Measurements from ENCODE around the gene TPTE. TPM values are rescaled to one million over a fixed set of nuclear protein-coding genes. Genes with fewer than 3 reads are reported as not detected.
"Not testable (repeated sequence)": the region's sequence is repeated elsewhere in the genome, so short reads cannot be mapped to it uniquely, and the experiment has no call there.

Gene TPTE
- total and polyA plus RNA-seq, 2 donors (not counting 3 experiments of a cell fraction or from before 2014, with no cell fraction given): not detected

DNA sequence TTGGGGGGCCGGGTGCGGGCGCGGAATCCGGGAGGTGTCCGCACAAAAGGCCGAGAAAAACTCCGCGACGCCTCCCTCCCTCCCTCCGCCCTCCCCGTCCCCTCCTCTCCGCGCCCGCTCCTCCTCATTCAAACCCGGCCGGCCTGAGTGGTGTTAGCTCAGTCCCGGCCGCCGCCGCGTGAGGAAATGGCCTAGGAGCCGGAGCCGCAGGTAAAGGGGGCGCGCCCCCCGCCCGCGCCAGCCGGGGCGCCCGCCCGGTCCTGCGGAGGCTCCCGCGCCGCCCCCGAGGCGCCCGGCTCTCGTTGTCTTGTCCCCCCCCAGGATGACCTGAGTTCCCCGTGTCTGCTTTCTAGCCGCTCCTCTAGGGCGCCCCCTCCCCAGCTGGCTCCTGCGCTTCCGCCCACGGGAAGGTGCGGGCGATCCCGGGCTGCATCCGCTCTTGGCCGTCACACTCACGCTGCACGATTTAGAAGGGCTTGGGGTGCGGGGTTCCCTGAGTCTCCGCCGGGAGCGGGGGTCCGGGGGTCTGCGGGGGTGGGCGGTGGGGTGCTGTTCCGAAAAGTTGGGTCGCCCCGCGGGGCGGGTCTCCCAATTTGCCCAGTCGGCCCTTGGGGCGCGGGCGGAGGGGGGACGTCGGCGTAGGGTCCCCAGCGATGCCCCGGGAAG lies 585 bp downstream of the TPTE start:
- H2AFZ ChIP-seq (ENCODE audit: low read depth, low read length); intact Hi-C loops (cut with micrococcal nuclease); H4K20me1 ChIP-seq (replicated peaks; ENCODE audit: control insufficient read depth, extremely low read depth, insufficient read depth, low read length); FAIRE-seq; H3K4me1 ChIP-seq (ENCODE audit: control insufficient read depth, extremely low read depth, insufficient read depth, low read length); H3K9me3 ChIP-seq (replicated peaks; ENCODE audit: control insufficient read depth, insufficient read depth, low read length); H3K27me3 ChIP-seq (ENCODE audit: control insufficient read depth in 2 of 2, insufficient read depth in 2 of 2, low read length in 2 of 2); H3K36me3 ChIP-seq (ENCODE audit: control insufficient read depth in 2 of 2, extremely low read depth in 1 of 2, insufficient read depth in 2 of 2, low read length in 2 of 2); CTCF ChIA-PET; H3K4me2 ChIP-seq (ENCODE audit: insufficient read depth, low read length); H3K9me1 ChIP-seq (replicated peaks; ENCODE audit: control insufficient read depth, extremely low read depth, insufficient read depth, low read length); DNase-seq (ENCODE audit: low read depth, low spot score); dilution Hi-C loops (cut with MboI; ENCODE audit: extremely low pct_ligation_motif_present, low sequenced_read_pairs); POLR2A ChIA-PET; H3K79me2 ChIP-seq (ENCODE audit: control insufficient read depth, insufficient read depth, low read length); BruUV-seq (replicated peaks); H3K4me3 ChIP-seq (replicated peaks in 1 of 3; ENCODE audit: insufficient read depth in 1 of 3, low read depth in 1 of 3, low read length in 3 of 3); H3K27ac ChIP-seq (ENCODE audit: insufficient read depth, low read depth, low read length); H3K9ac ChIP-seq (replicated peaks; ENCODE audit: extremely low read depth, insufficient read depth, low read length): not testable (repeated sequence)

DNA sequence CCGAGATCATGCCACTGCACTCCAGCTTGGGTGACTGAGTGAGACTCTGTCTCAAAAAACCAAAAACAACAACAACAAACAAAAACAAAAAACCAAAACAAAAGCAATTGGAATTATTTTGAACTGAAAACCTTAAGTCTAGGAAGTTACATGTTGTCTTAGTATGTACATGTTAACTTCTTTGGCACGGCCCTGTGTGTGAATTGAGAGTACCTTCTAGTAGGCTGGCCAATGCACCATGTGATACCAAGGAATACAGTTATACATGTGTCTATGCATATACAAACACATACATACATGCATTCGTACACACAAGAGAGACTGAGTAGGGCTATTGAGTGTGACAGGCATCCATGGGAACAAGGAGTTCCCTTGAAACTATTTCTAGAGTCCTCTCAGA lies 18.6 kb downstream of the TPTE start:
- no peak overlapping the region for H3K4me3 ChIP-seq (replicated peaks in 1 of 3; ENCODE audit: insufficient read depth in 1 of 3, low read depth in 1 of 3, low read length in 3 of 3)
- H3K27ac ChIP-seq (ENCODE audit: insufficient read depth, low read depth, low read length): no peak overlapping the region
- no peaks in the 10 kb centered on the region for H4K20me1 ChIP-seq (replicated peaks; ENCODE audit: control insufficient read depth, extremely low read depth, insufficient read depth, low read length)
- H3K79me2 ChIP-seq (ENCODE audit: control insufficient read depth, insufficient read depth, low read length): no peaks in the 10 kb centered on the region
- FAIRE-seq (no peak), DNase-seq (ENCODE audit: low read depth, low spot score) (no peak)
- dilution Hi-C loops (cut with MboI; ENCODE audit: extremely low pct_ligation_motif_present, low sequenced_read_pairs) (no loop called here), intact Hi-C loops (cut with micrococcal nuclease) (no loop called here)
- no peaks in the 10 kb centered on the region for H3K27me3 ChIP-seq (ENCODE audit: control insufficient read depth in 2 of 2, insufficient read depth in 2 of 2, low read length in 2 of 2)
- H3K4me1 ChIP-seq (ENCODE audit: control insufficient read depth, extremely low read depth, insufficient read depth, low read length): no peaks in the 10 kb centered on the region
- BruUV-seq (replicated peaks): no TSS peak
- TF ChIP-seq POLR2A (IDR thresholded peaks at IDR 0.05; ENCODE audit: low read depth, low read length) (no peak), POLR2AphosphoS5 (IDR thresholded peaks at IDR 0.05; ENCODE audit: insufficient read depth, low read depth, low read length) (no peak), JUN (IDR thresholded peaks at IDR 0.05; ENCODE audit: borderline replicate concordance, insufficient read depth, insufficient read length, low read depth) (no peak)
- TF ChIP-seq, protein P1, sequence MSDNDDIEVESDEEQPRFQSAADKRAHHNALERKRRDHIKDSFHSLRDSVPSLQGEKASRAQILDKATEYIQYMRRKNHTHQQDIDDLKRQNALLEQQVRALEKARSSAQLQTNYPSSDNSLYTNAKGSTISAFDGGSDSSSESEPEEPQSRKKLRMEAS (IDR thresholded peaks at IDR 0.05; ENCODE audit: insufficient read depth, insufficient read length): no peak
- TF ChIP-seq, protein P2, sequence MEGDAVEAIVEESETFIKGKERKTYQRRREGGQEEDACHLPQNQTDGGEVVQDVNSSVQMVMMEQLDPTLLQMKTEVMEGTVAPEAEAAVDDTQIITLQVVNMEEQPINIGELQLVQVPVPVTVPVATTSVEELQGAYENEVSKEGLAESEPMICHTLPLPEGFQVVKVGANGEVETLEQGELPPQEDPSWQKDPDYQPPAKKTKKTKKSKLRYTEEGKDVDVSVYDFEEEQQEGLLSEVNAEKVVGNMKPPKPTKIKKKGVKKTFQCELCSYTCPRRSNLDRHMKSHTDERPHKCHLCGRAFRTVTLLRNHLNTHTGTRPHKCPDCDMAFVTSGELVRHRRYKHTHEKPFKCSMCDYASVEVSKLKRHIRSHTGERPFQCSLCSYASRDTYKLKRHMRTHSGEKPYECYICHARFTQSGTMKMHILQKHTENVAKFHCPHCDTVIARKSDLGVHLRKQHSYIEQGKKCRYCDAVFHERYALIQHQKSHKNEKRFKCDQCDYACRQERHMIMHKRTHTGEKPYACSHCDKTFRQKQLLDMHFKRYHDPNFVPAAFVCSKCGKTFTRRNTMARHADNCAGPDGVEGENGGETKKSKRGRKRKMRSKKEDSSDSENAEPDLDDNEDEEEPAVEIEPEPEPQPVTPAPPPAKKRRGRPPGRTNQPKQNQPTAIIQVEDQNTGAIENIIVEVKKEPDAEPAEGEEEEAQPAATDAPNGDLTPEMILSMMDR (IDR thresholded peaks at IDR 0.05; ENCODE audit: extremely low read depth in 1 of 2, insufficient read depth in 1 of 2, low read depth in 1 of 2, low read length in 2 of 2): no peak
- no peak overlapping the region for H2AFZ ChIP-seq (ENCODE audit: low read depth, low read length)
- no peak overlapping the region for H3K4me2 ChIP-seq (ENCODE audit: insufficient read depth, low read length)
- H3K36me3 ChIP-seq (ENCODE audit: control insufficient read depth in 2 of 2, extremely low read depth in 1 of 2, insufficient read depth in 2 of 2, low read length in 2 of 2): no peaks in the 10 kb centered on the region
- CTCF ChIA-PET: no interaction called here
- H3K9me3 ChIP-seq (replicated peaks; ENCODE audit: control insufficient read depth, insufficient read depth, low read length): peaks cover 18% of the 10 kb centered on the region
- H3K9me1 ChIP-seq (replicated peaks; ENCODE audit: control insufficient read depth, extremely low read depth, insufficient read depth, low read length): no peaks in the 10 kb centered on the region
- no peak overlapping the region for H3K9ac ChIP-seq (replicated peaks; ENCODE audit: extremely low read depth, insufficient read depth, low read length)
- POLR2A ChIA-PET: no interaction called here

DNA sequence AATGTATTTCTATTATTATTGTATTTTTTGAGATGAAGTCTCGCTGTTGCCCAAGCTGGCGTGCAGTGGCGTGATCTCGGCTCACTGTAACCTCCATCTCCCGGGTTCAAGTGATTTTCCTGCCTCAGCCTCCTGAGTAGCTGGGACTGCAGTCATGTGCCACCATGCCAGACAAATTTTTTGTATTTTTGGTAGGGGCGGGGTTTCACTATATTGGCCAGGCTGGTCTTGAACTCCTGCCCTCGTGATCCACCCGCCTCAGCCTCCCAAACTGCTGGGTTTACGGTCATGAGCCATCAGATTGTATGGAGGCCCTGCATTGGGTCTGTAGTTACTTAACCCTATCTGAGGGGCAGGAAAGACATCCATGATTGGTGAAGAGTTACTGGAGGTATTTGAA lies 23.0 kb downstream of the TPTE start:
- H2AFZ ChIP-seq (ENCODE audit: low read depth, low read length); BruUV-seq (replicated peaks); DNase-seq (ENCODE audit: low read depth, low spot score); H3K27me3 ChIP-seq (ENCODE audit: control insufficient read depth in 2 of 2, insufficient read depth in 2 of 2, low read length in 2 of 2); H3K27ac ChIP-seq (ENCODE audit: insufficient read depth, low read depth, low read length); intact Hi-C loops (cut with micrococcal nuclease); dilution Hi-C loops (cut with MboI; ENCODE audit: extremely low pct_ligation_motif_present, low sequenced_read_pairs); H3K79me2 ChIP-seq (ENCODE audit: control insufficient read depth, insufficient read depth, low read length); H3K9ac ChIP-seq (replicated peaks; ENCODE audit: extremely low read depth, insufficient read depth, low read length); POLR2A ChIA-PET; H3K36me3 ChIP-seq (ENCODE audit: control insufficient read depth in 2 of 2, extremely low read depth in 1 of 2, insufficient read depth in 2 of 2, low read length in 2 of 2); CTCF ChIA-PET; H4K20me1 ChIP-seq (replicated peaks; ENCODE audit: control insufficient read depth, extremely low read depth, insufficient read depth, low read length); H3K4me2 ChIP-seq (ENCODE audit: insufficient read depth, low read length); H3K4me3 ChIP-seq (replicated peaks in 1 of 3; ENCODE audit: insufficient read depth in 1 of 3, low read depth in 1 of 3, low read length in 3 of 3); H3K9me1 ChIP-seq (replicated peaks; ENCODE audit: control insufficient read depth, extremely low read depth, insufficient read depth, low read length); FAIRE-seq; H3K4me1 ChIP-seq (ENCODE audit: control insufficient read depth, extremely low read depth, insufficient read depth, low read length): not testable (repeated sequence)
- H3K9me3 ChIP-seq (replicated peaks; ENCODE audit: control insufficient read depth, insufficient read depth, low read length): peaks cover 14% of the 10 kb centered on the region

All from endothelial cell of umbilical vein (primary cell).